ENCODE results near the gene SNED1. TPM values are rescaled to one million over a fixed set of nuclear protein-coding genes. Genes with fewer than 3 reads are reported as not detected.

The SNED1 gene
- total RNA-seq, 1 donor from 2014 or later = 40.9 TPM

GRCh38 chr2:241029599-241030332 lies 31.3 kb downstream of the SNED1 start:
- no peak for DNase-seq (ENCODE audit: low spot score)

- no peak for DNase-seq (ENCODE audit: low spot score)
These were observed 31.9 kb downstream of the SNED1 start for GRCh38 chr2:241030333-241030680.

GRCh38 chr2:241030883-241031282 lies 32.5 kb downstream of the SNED1 start:
- DNase-seq (ENCODE audit: low spot score) = no peak

- DNase-seq (ENCODE audit: low spot score) = no peak
These were observed 33.2 kb downstream of the SNED1 start for GRCh38 chr2:241031436-241032165.

- DNase-seq (ENCODE audit: low spot score) = no peak
These were observed 35.0 kb downstream of the SNED1 start for GRCh38 chr2:241033336-241033987.

DNA sequence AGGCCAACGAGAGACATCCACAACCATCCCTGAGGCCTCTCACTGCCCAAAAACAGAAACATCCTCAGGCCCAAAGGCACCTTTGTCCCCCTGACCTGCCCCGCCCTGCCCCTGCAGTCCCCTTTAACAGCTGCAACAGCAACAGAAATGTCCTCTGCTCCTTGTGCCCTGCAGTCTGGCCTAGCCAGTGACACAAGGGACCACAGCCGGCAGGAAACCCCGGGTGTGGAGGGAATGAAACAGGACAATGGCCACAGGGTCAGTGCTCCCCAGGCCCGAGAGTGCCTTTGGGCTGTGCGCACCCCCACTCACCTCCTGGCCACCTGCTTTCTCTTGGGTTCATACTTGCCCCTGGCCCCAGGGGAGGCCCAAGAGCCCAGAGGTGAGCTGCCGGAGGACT lies 35.6 kb downstream of the SNED1 start:
- no peak for DNase-seq (ENCODE audit: low spot score)

- no peak for DNase-seq (ENCODE audit: low spot score)
These were observed 36.2 kb downstream of the SNED1 start for GRCh38 chr2:241034490-241035141.

DNA sequence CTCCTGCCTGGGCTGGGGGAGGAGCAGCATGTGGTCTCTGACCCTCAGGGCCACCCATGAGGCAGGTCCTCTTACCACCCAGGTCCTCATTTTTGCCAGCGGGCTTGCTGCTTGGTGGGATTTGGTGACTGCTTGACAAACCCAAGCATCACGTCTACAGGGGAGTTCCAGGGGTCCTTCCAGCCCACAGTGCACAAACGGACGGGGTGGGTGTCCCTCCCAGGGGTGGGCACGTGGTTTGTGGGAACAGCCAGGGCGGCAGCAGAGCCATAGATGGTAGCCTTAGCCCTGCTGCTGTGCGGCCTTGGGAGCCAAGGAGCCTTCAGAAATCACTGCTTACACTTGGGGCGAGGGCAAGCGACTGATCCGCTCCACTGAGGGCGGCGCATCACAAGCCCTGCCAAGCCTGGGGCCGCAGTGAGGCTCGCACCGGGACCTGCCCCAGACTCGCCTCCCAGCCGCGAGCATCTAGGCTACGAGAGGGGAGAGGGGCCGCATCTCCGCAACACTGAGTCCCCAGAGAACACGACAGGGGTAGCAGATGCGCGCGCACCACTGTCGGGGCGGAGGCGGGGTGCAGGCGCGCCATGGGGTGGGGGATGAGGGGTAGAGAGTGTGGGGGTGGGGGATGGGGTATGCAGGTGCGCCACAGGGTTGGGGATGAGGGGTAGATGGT lies 36.9 kb downstream of the SNED1 start:
- no peak for DNase-seq (ENCODE audit: low spot score)

GRCh38 chr2:241035818-241036396 lies 37.5 kb downstream of the SNED1 start:
- no peak for DNase-seq (ENCODE audit: low spot score)

DNA sequence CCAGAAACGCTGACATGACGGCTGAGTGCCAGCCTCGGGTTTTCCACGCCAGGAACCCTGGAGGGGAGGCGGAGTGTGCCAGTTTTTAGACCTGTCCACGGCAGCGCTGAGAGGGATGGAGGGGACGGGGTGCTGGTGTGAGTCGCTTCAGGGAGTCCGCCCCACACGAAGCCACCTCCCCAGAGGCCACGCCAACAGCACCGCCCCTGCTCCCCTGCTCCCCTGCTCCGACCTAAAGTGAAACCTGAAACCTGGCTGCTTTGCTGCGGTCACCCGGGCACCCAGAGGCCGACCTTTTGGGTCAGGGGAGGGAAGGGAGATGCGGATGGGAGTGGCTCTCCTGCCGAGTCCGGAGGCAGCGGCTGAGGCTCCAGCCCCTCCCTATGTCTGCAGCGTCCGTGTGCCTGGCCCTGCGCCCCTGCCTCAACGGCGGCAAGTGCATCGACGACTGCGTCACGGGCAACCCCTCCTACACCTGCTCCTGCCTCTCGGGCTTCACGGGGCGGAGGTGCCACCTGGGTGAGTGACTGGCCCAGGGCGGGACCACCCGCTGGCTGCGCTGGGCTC lies 38.1 kb downstream of the SNED1 start:
- DNase-seq (ENCODE audit: low spot score) = no peak

GRCh38 chr2:241036964-241037421 lies 38.6 kb downstream of the SNED1 start:
- DNase-seq (ENCODE audit: low spot score) = no peak

DNA sequence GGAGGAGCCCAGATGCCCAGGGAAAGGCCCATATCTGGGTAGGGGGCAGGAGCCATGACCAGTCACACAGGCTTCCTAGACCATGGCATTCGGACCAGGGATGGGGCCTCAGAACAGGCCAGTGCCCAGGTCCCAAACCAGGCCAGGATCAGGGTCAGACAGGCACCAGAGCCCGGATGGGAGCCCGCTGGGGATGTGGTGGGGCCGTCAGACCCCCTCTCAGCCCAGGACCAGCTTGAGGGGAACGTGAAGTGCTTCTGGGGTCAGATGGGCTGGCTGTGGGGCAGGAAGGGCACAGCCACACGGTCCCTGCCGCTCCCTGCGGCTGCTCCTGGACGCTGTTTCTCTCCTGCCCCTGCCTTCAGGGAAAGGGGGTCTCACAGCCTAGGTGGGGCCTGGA lies 39.1 kb downstream of the SNED1 start:
- no peak for DNase-seq (ENCODE audit: low spot score)

DNA sequence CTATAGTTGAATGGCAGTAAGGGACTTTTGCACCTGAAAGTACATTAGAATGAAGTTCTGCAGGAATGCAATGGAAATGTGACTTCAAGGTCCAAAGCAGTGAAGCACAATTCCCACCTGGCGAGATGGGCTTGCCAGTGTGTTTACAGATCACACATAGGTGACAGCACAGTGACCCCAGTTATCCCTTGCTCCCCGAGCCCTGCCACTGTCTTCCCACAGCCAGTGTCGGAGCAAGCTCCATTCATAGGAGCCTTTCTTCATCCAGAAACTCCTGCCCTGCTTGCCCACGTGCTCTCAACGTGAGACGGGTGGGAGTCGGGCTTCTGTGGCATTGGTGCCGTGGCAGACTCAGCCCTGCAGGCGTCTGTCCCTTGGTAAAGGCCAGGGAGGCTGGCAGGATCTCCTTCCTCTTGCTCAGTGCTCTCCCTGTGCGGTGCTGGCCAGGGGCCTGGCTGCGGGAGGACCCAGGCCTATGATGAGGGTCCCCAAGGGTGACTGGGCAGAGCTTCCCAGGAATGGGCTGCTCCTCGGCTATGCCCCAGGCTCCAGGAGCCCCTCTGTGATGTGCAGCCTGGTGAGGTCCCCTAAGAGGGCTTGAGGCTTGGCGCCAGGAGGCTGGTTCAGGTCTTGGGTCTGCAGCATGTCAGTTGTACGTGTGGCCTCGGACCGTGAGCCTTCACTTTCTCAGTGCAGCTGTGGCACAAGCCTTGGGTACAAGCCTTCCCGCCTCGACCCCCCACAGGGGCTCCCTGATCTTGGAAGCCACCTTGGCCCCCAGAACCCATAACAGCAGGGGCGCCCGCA lies 40.2 kb downstream of the SNED1 start:
- no peak for DNase-seq (ENCODE audit: low spot score)

DNA sequence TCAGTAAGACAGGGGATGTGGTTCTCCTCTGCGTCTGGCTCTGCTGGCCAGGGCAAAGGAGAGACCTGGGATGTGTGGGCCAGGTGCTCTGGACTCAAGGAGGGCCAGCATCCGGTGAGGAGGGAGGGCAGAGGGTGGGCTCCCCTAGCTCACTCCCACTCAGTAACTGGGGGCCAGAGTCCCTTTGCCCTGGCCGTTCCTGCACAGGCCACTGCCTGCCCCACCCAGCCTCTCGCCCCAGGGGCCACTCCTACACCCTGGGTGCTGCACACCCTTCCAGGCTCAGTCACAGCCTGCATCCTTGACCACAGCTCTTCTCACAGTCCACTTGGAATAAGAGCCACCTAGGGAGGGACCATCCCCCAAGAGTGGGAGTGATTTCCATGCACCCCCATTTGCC lies 41.0 kb downstream of the SNED1 start:
- no peak for DNase-seq (ENCODE audit: low spot score)

DNA sequence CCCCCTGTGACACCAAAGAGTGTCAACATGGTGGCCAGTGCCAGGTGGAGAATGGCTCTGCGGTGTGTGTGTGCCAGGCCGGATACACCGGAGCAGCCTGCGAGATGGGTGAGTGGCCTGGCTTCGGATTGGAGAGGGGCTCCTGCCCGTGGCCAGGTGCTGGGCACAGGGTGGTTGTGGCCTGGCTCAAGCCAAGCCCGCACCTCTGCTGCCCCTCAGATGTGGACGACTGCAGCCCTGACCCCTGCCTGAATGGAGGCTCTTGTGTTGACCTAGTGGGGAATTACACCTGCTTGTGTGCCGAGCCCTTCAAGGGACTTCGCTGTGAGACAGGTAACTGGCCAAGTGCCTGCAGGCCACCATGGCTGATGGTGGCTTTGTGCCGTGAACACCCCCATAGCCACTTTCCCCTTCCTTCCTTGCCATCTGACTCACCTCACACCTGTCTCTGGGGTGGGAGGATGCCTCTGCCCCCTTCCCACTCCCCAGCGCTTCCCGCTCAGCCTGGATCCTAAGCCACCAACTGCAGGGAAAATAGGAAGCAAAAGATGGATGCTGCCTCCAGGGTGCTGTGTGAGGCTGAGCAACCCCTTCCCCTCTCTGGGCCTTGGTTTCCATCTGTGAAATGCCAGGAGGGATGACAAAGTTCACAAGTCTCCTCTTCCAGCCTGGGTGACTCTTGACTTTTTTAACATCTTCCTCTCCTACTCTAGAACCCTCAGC lies 41.8 kb downstream of the SNED1 start:
- DNase-seq (ENCODE audit: low spot score) = no peak

DNA sequence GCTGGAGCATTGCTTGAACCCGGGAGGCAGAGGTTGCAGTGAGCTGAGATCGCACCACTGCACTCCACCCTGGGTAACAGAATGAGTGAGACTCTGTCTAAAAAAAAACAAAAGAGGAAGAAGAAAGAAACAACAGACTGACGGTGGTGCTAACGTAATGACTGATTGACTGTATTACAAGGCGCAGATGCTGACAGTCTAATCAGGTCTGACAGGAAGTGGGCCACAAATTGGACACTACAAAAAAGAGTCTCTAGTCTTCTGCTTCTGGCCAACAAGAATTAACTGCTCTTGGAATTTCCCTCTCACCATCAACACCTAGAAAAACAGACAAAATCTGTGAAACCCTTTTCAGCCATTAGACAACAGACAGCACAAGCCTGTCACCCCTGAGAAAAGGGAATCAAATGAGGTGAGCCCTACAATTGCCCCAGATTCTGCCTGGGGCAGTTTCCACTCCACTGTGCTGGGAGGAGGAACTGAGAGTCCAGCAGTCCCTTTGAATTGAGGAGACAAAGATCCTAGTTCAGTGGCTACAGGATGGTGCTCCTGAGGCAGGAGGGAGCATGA lies 43.3 kb downstream of the SNED1 start:
- no peak for DNase-seq (ENCODE audit: low spot score)

DNA sequence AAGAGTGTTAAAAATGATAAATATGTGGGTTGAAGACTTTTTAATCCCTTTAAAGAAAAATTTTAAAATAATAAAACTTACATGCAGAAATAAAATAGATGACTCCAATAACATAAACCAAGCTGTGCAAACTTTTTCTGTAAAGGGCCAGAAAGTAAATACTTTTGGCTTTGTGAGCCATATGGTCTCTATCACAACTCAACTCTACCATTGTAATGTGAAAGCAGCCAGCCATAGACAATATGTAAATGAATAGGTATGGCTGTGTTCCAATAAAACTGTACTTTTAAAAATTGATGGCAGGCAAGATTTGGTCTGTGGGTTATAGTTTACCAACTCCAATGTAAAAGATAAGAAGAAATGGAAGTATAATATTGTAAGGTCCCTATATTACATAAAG lies 45.2 kb downstream of the SNED1 start:
- DNase-seq (ENCODE audit: low spot score) = no peak

DNA sequence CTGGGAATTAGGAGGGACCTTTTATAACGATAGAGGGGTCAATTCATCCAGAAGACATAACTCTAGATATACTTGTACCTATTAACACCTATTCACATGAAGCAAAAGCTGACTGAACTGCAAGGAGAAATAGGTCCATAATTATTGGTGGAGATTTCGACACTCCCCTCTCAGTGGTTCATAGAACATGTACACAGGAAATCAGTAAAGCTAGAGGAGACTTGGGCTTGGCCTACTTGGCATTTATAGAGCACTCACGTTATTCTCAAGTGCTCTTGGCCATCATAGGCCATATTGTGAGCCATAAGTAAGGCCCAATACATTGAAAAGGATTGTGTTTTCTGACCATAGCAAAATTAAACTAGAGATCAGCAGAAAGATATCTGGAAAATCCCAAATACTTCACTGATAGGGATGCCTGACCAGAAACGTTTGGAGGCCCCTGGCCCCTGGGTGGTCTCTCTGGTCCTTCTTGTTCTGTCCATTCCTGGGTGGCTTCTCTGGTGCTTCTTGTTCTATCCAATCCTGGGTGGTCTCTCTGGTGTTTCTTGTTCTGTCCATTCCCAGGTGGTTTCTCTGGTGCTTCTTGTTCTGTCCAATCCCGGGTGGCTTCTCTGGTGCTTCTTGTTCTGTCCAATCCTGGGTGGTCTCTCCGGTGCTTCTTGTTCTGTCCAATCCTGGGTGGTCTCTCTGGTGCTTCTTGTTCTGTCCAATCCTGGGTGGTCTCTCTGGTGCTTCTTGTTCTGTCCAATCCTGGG lies 49.0 kb downstream of the SNED1 start:
- DNase-seq (ENCODE audit: low spot score) = no peak
